GM12878 (cell line): Measurements from ENCODE around the gene NR1H4. TPM values are rescaled to one million over a fixed set of nuclear protein-coding genes. Genes with fewer than 3 reads are reported as not detected.

Source experiments
- ATAC-seq: fragments of 200-7000 bp; cut with Tn5 transposase; 3 replicates; pipeline ENCODE4 v1.9.1; 2020; ENCODE audit warnings: mild to moderate bottlenecking, moderate library complexity
- BruUV-seq: library from RNA; stranded (reverse); fragments of 400-500 nt; replicated peaks from 2 replicates; lab custom pipeline; 2021; lab: Mats Ljungman, UMichigan
- CTCF ChIA-PET: fragments of 300-600 bp; sonication (Branson Sonifier 250); formaldehyde crosslinking; extraction: SDS; loops from one replicate; lab custom pipeline; 2021; ENCODE audit warnings: inconsistent platforms; lab: Yijun Ruan, JAX
- POLR2A ChIA-PET: fragments of 350-600 bp; formaldehyde crosslinking; extraction: SDS; loops from one replicate; lab custom pipeline; 2021; ENCODE audit warnings: inconsistent platforms; lab: Charles Lee
- RAD21 ChIA-PET: fragments of 300-600 bp; sonication (Branson Sonifier 250); formaldehyde crosslinking; loops from one replicate; lab custom pipeline; 2023; ENCODE audit warnings: antibody characterized with exemption; ENCODE audit not compliant: unreplicated experiment; lab: Charles Lee
- SMC1A ChIA-PET: fragments of 300-600 bp; sonication (Branson Sonifier 250); formaldehyde crosslinking; loops from one replicate; lab custom pipeline; 2023; ENCODE audit not compliant: unreplicated experiment, uncharacterized antibody; lab: Charles Lee
- DNase-seq: peaks from one replicate; pipeline ENCODE4 v3.0.0-alpha.2; 2011; ENCODE audit warnings: low read depth, low spot score
- FAIRE-seq: peaks from 3 replicates; lab custom pipeline; 2011; peaks lifted over from hg19 to GRCh38; lab: Jason Lieb, UNC
- H2AFZ ChIP-seq: 2 replicates; pipeline ENCODE4 v1.6.0; 2011; ENCODE audit warnings: low read depth, low read length, control low read depth; ENCODE audit not compliant: control insufficient read depth
- H3K27ac ChIP-seq: 2 replicates; pipeline ENCODE4 v1.5.1; 2011; ENCODE audit warnings: control low read depth; ENCODE audit not compliant: control insufficient read depth, insufficient read depth
- H3K27me3 ChIP-seq, 2 experiments: replicated peaks in 1 of 2; 2 replicates each; pipeline versions ENCODE4 v1.6.0 to v1.6.1; 2011; ENCODE audit warnings: low read length in 1 of 2; ENCODE audit not compliant: control insufficient read depth in 2 of 2, insufficient read depth in 2 of 2
- H3K36me3 ChIP-seq, 2 experiments: 2 replicates each; pipeline ENCODE4 v1.5.1; 2011; ENCODE audit warnings: low read length in 1 of 2; ENCODE audit not compliant: control insufficient read depth in 2 of 2, insufficient read depth in 2 of 2
- H3K4me1 ChIP-seq: 2 replicates; pipeline ENCODE4 v1.6.1; 2011; ENCODE audit warnings: mild to moderate bottlenecking, low read length, moderate library complexity, mixed read lengths; ENCODE audit not compliant: control insufficient read depth, insufficient read depth
- H3K4me2 ChIP-seq: 2 replicates; pipeline ENCODE4 v1.6.0; 2011; ENCODE audit warnings: control low read depth; ENCODE audit not compliant: control insufficient read depth, insufficient read depth
- H3K4me3 ChIP-seq: fragments of 200-600 bp; sonication (generic); 2 replicates; pipeline ENCODE4 v1.5.1; 2016
- H3K79me2 ChIP-seq: 2 replicates; pipeline ENCODE4 v1.6.0; 2011; ENCODE audit warnings: low read length; ENCODE audit not compliant: control insufficient read depth, insufficient read depth
- H3K9ac ChIP-seq: 2 replicates; pipeline ENCODE4 v1.8.0; 2011; ENCODE audit warnings: low read length, control low read depth, mixed read lengths; ENCODE audit not compliant: control insufficient read depth, insufficient read depth
- H3K9me3 ChIP-seq: replicated peaks from 3 replicates; pipeline ENCODE4 v1.5.1; 2011; ENCODE audit warnings: mild to moderate bottlenecking, low read length; ENCODE audit not compliant: control insufficient read depth, insufficient read depth
- H4K20me1 ChIP-seq: 2 replicates; pipeline ENCODE4 v1.6.0; 2011; ENCODE audit not compliant: control insufficient read depth, insufficient read depth
- CEBPB ChIP-seq, 2 experiments: fragments of 150-350 bp in 1 of 2; IDR thresholded peaks; 2 replicates each; pipeline ENCODE4 v1.6.1; 2012 to 2014; ENCODE audit warnings: low read depth in 2 of 2, low read length in 2 of 2, borderline replicate concordance in 1 of 2, inconsistent platforms in 1 of 2
- EED ChIP-seq: sonication (generic); IDR thresholded peaks from 2 replicates; pipeline ENCODE4 v1.6.1; 2016; ENCODE audit warnings: antibody characterized with exemption, low read depth
- ETV6 ChIP-seq, 2 experiments: fragments of 450-650 bp in 1 of 2; IDR thresholded peaks in 1 of 2; conservative IDR thresholded peaks in 1 of 2; 2 replicates each; pipeline ENCODE4 v1.6.1; 2014; ENCODE audit warnings: antibody characterized with exemption in 1 of 2, borderline replicate concordance in 1 of 2, low read depth in 1 of 2, mild to moderate bottlenecking in 1 of 2, moderate library complexity in 1 of 2
- KDM1A ChIP-seq: fragments of 200-600 bp; sonication (generic); IDR thresholded peaks from 2 replicates; pipeline ENCODE4 v1.6.1; 2016; ENCODE audit warnings: borderline replicate concordance
- NR2C2 ChIP-seq: IDR thresholded peaks from 2 replicates; pipeline ENCODE4 v1.6.1; 2011; ENCODE audit warnings: borderline replicate concordance, low read depth; ENCODE audit not compliant: control insufficient read depth, insufficient read length
- POLR2AphosphoS2 ChIP-seq: IDR thresholded peaks from 2 replicates; pipeline ENCODE4 v1.6.1; 2011; ENCODE audit warnings: low read depth, mild to moderate bottlenecking, low read length, improper control_type of control experiment, moderate library complexity
- SMAD1 ChIP-seq: fragments of 450-650 bp; IDR thresholded peaks from 2 replicates; pipeline ENCODE4 v1.6.1; 2018; ENCODE audit warnings: mild to moderate bottlenecking, low read depth; ENCODE audit not compliant: partially characterized antibody
- SMC3 ChIP-seq: IDR thresholded peaks from 2 replicates; pipeline ENCODE4 v1.6.1; 2011; ENCODE audit warnings: low read length, improper control_type of control experiment, borderline replicate concordance
- SP1 ChIP-seq: IDR thresholded peaks from one replicate; pipeline ENCODE4 v1.6.1; 2011; ENCODE audit warnings: low read depth, low read length
- SREBF1 ChIP-seq: IDR thresholded peaks from 2 replicates; pipeline ENCODE4 v1.6.1; 2012; ENCODE audit warnings: mild to moderate bottlenecking, low read length
- SREBF2 ChIP-seq: IDR thresholded peaks from 2 replicates; pipeline ENCODE4 v1.6.1; 2012; ENCODE audit warnings: mild to moderate bottlenecking, low read length
- STAT1 ChIP-seq: fragments of 450-650 bp; conservative IDR thresholded peaks from 2 replicates; pipeline ENCODE4 v1.6.1; 2014; ENCODE audit warnings: antibody characterized with exemption, mild to moderate bottlenecking
- SUZ12 ChIP-seq: fragments of 200-600 bp; sonication (generic); IDR thresholded peaks from one replicate; pipeline ENCODE4 v1.6.1; 2018; ENCODE audit warnings: antibody characterized with exemption, mild to moderate bottlenecking; ENCODE audit not compliant: unreplicated experiment
- WGBS: methylation state at CpG from one replicate; pipeline ENCODE4 v1.1.6; 2016; ENCODE audit warnings: low lambda C conversion rate; ENCODE audit not compliant: insufficient replicate concordance, insufficient coverage; ENCODE audit errors: missing lambda C conversion rate; 5-methylcytosine and 5-hydroxymethylcytosine counted together
- in situ Hi-C: fragments of 300-500 bp; cut with MboI; formaldehyde crosslinking; loops from 9 replicates; pipeline ENCODE4 v1.14.3; 2018; ENCODE audit warnings: mixed read lengths
- intact Hi-C: fragments of 100-400 bp; cut with micrococcal nuclease; formaldehyde crosslinking; loops from one replicate; pipeline ENCODE4 v1.14.2; 2022; ENCODE audit not compliant: unreplicated experiment
- polyA plus RNA-seq, 11 experiments: library from polyadenylated mRNA; depleted of rRNA in 4 of 11; unstranded in 6 of 11; stranded (reverse) in 5 of 11; fragments of >200 nt; fragmentation: Nextera tagmentation in 4 of 11; fragmentation: Illumina TruSeq in 1 of 11; extraction: Ambion mirVana in 4 of 11; extraction: Trizol in 1 of 11; gene quantifications; 1 replicate in 1 of 11; 2 replicates in 10 of 11; pipeline versions ENCODE4 v1.2.1 to v1.2.3, GENCODE V29; 2011 to 2016; ENCODE audit warnings: inconsistent platforms in 2 of 11, missing spikeins in 2 of 11, low read depth in 1 of 11
- total RNA-seq, 4 experiments: library from RNA; depleted of rRNA in 3 of 4; stranded (reverse); fragments of >200 nt in 3 of 4; fragmentation: Illumina TruSeq in 1 of 4; extraction: Trizol in 1 of 4; gene quantifications; 2 replicates each; pipeline versions ENCODE4 v1.2.1 to v1.2.3, GENCODE V29; 2013 to 2021
- TF ChIP-seq, protein P1 (sequence below): fragments of 450-650 bp; IDR thresholded peaks from 2 replicates; pipeline ENCODE4 v1.6.1; 2017; ENCODE audit warnings: antibody characterized with exemption, mild to moderate bottlenecking, moderate library complexity
- TF ChIP-seq, protein P2 (sequence below): IDR thresholded peaks from 2 replicates; pipeline ENCODE4 v1.6.1; 2012; ENCODE audit warnings: low read depth, low read length, improper control_type of control experiment

Gene NR1H4
- total and polyA plus RNA-seq, 10 of the 15 experiments (the other 5 are each of a cell fraction or from before 2014, with no cell fraction given): 0.04 TPM; not detected in 9

DNA sequence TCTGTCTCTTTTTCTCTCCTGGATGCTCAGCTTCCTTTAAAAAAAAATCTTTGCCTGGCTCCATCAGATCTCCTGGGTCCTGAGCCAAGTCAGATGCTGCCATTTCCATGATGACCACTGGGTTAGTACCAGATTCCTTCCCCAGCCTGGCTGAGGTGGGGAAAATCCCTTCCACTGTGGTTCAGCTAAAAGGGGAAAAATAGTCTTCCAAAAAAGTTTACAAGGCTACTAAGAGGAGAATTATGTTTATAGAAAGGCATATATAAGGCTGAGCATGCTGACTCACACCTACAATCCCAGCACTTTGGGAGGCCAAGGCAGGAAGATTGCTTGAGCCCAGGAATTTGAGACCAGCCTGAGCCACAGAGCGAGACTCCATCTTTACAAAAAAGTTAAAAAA, 71.4 kb downstream of the NR1H4 start:
- DNase-seq: no peak
- H3K4me1 ChIP-seq: no peaks in the 10 kb centered on the region
- no peak for FAIRE-seq
- H3K9me3 ChIP-seq: no peaks in the 10 kb centered on the region
- intact Hi-C loops: no loop called here
- H3K27me3 ChIP-seq: no peaks in the 10 kb centered on the region; a peak in 1 of 4 replicates
- CTCF ChIA-PET: interaction anchor here (1.0 to 2.0 kb wide), 3 partner anchors 9 to 21 kb away, joined by 4 to 12 read pairs (median 4); no protein-coding TSS in a partner anchor
- POLR2A ChIA-PET: interaction anchor here (0.7 kb wide), 1 partner anchor 175 kb away, joined by 3 read pairs; no protein-coding TSS in a partner anchor
- no peak overlapping the region for H2AFZ ChIP-seq
- SMC1A ChIA-PET: interaction anchor here (1.3 to 1.6 kb wide), 2 partner anchors 8 to 10 kb away, joined by 4 read pairs; no protein-coding TSS in a partner anchor
- WGBS: 45% methylated on average over 1 of the region's 1 CpG
- TF ChIP-seq EED: no peak
- TF ChIP-seq SMC3: no peak
- TF ChIP-seq, protein P1, sequence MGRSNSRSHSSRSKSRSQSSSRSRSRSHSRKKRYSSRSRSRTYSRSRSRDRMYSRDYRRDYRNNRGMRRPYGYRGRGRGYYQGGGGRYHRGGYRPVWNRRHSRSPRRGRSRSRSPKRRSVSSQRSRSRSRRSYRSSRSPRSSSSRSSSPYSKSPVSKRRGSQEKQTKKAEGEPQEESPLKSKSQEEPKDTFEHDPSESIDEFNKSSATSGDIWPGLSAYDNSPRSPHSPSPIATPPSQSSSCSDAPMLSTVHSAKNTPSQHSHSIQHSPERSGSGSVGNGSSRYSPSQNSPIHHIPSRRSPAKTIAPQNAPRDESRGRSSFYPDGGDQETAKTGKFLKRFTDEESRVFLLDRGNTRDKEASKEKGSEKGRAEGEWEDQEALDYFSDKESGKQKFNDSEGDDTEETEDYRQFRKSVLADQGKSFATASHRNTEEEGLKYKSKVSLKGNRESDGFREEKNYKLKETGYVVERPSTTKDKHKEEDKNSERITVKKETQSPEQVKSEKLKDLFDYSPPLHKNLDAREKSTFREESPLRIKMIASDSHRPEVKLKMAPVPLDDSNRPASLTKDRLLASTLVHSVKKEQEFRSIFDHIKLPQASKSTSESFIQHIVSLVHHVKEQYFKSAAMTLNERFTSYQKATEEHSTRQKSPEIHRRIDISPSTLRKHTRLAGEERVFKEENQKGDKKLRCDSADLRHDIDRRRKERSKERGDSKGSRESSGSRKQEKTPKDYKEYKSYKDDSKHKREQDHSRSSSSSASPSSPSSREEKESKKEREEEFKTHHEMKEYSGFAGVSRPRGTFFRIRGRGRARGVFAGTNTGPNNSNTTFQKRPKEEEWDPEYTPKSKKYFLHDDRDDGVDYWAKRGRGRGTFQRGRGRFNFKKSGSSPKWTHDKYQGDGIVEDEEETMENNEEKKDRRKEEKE: no peak
- TF ChIP-seq CEBPB (IDR thresholded peaks at IDR 0.05; ENCODE audit: borderline replicate concordance in 1 of 2, low read depth in 2 of 2, low read length in 2 of 2): no peak
- no peak for TF ChIP-seq SUZ12
- TF ChIP-seq NR2C2: no peak
- no peak for TF ChIP-seq KDM1A
- no peak for TF ChIP-seq ETV6 (conservative IDR thresholded peaks at IDR 0.05 in 1 of 2, IDR thresholded peaks at IDR 0.05 in 1 of 2; ENCODE audit: borderline replicate concordance in 1 of 2, low read depth in 1 of 2)
- TF ChIP-seq SREBF2: no peak
- TF ChIP-seq SREBF1: no peak
- TF ChIP-seq, protein P2, sequence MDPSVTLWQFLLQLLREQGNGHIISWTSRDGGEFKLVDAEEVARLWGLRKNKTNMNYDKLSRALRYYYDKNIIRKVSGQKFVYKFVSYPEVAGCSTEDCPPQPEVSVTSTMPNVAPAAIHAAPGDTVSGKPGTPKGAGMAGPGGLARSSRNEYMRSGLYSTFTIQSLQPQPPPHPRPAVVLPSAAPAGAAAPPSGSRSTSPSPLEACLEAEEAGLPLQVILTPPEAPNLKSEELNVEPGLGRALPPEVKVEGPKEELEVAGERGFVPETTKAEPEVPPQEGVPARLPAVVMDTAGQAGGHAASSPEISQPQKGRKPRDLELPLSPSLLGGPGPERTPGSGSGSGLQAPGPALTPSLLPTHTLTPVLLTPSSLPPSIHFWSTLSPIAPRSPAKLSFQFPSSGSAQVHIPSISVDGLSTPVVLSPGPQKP: no peak
- no peak for TF ChIP-seq POLR2AphosphoS2
- TF ChIP-seq SP1: no peak
- TF ChIP-seq STAT1: no peak
- TF ChIP-seq SMAD1: no peak
- TF ChIP-seq, all 136 proteins: peak for 0
- in situ Hi-C loops: loop anchor here (5.0 kb wide), 1 partner anchor 318 kb away; no protein-coding TSS in a partner anchor
- no peaks in the 10 kb centered on the region for H3K36me3 ChIP-seq
- H3K9ac ChIP-seq: no peak overlapping the region
- no peaks in the 10 kb centered on the region for H4K20me1 ChIP-seq
- no peaks in the 10 kb centered on the region for H3K79me2 ChIP-seq
- H3K4me2 ChIP-seq: no peak overlapping the region
- no peak overlapping the region for H3K4me3 ChIP-seq
- RAD21 ChIA-PET: no interaction called here
- no peak for ATAC-seq
- no TSS peak for BruUV-seq
- H3K27ac ChIP-seq: no peak overlapping the region
